Measurements from ENCODE around the gene IFT25.

GRCh38 chr1:53943090-53943489 lies 2.4 kb downstream of the IFT25 start:
- TF ChIP-seq POLR2AphosphoS5 (IDR thresholded peaks at IDR 0.05) (no peak), CTCF (IDR thresholded peaks at IDR 0.05) (no peak)
